ENCODE results near the gene TAPT1.

- TF ChIP-seq TAF1 (IDR thresholded peaks at IDR 0.05; ENCODE audit: borderline replicate concordance, low read depth, low read length) (no peak), POLR2A (IDR thresholded peaks at IDR 0.05; ENCODE audit: low read depth, low read length) (no peak)
These were observed 42.7 kb downstream of the TAPT1 start for GRCh38 chr4:16183604-16184003.

Data from GM12892 (cell line).